SK-N-SH (cell line): ENCODE data around the gene ILF3. TPM values are rescaled to one million over a fixed set of nuclear protein-coding genes. Genes with fewer than 3 reads are reported as not detected.

ENCODE experiments used
- CTCF ChIA-PET: fragments of 300-600, 350-600 bp; formaldehyde crosslinking; extraction: SDS; loops from one replicate; lab custom pipeline; 2021; lab: Yijun Ruan, JAX
- POLR2A ChIA-PET: fragments of 350-600 bp; sonication (Branson Sonifier 250); formaldehyde crosslinking; extraction: SDS; loops from one replicate; lab custom pipeline; 2020; ENCODE audit warnings: antibody characterized with exemption, inconsistent platforms; lab: Yijun Ruan, JAX
- DNase-seq: peaks from one replicate; pipeline ENCODE4 v3.0.0; 2012
- H2AFZ ChIP-seq: fragments of 200-600 bp; sonication (generic); 2 replicates; pipeline ENCODE4 v1.8.1; 2016; ENCODE audit warnings: antibody characterized with exemption, mild to moderate bottlenecking, low read depth
- H3F3A ChIP-seq: fragments of 200-600 bp; sonication (generic); replicated peaks from 2 replicates; pipeline ENCODE3; 2016; ENCODE audit warnings: antibody characterized with exemption, mild to moderate bottlenecking; ENCODE audit not compliant: insufficient read depth
- H3K27ac ChIP-seq, 2 experiments: fragments of 200-500 bp in 1 of 2; fragments of 200-600 bp in 1 of 2; sonication (Bioruptor generic) in 1 of 2; sonication (generic), shearing (Covaris generic) in 1 of 2; 2 replicates each; pipeline versions ENCODE4 v1.5.1 to v1.6.1; 2014 to 2016; ENCODE audit warnings: low read depth in 2 of 2, inconsistent platforms in 1 of 2, low read length in 1 of 2, mild to moderate bottlenecking in 1 of 2, mixed read lengths in 1 of 2
- H3K27me3 ChIP-seq: fragments of 200-600 bp; sonication (generic), shearing (Covaris generic); 2 replicates; pipeline ENCODE4 v1.6.1; 2016; ENCODE audit warnings: mixed run types; ENCODE audit not compliant: insufficient read depth
- H3K36me3 ChIP-seq, 2 experiments: fragments of 200-500 bp in 1 of 2; fragments of 200-600 bp in 1 of 2; sonication (Bioruptor generic) in 1 of 2; sonication (generic) in 1 of 2; replicated peaks in 1 of 2; 2 replicates each; pipeline versions ENCODE3 to v1.5.1; 2014 to 2016; ENCODE audit warnings: low read length in 1 of 2, mild to moderate bottlenecking in 1 of 2; ENCODE audit not compliant: insufficient read depth in 2 of 2, control insufficient read depth in 1 of 2
- H3K4me1 ChIP-seq, 2 experiments: fragments of 200-500 bp in 1 of 2; fragments of 200-600 bp in 1 of 2; sonication (Bioruptor generic) in 1 of 2; sonication (generic), shearing (Covaris generic) in 1 of 2; 2 replicates each; pipeline versions ENCODE4 v1.5.1 to v1.6.1; 2014 to 2016; ENCODE audit warnings: low read depth in 1 of 2, low read length in 1 of 2, mixed run types in 1 of 2; ENCODE audit not compliant: insufficient read depth in 2 of 2, control insufficient read depth in 1 of 2
- H3K4me2 ChIP-seq: fragments of 200-600 bp; sonication (generic), shearing (Covaris generic); 2 replicates; pipeline ENCODE4 v1.6.1; 2017; ENCODE audit warnings: mixed run types
- H3K4me3 ChIP-seq, 2 experiments: fragments of 200-500 bp in 1 of 2; fragments of 200-600 bp in 1 of 2; sonication (Bioruptor generic) in 1 of 2; sonication (generic), shearing (Covaris generic) in 1 of 2; 2 replicates each; pipeline versions ENCODE4 v1.5.1 to v1.8.1; 2014 to 2016; ENCODE audit warnings: low read depth in 2 of 2, inconsistent platforms in 1 of 2, low read length in 1 of 2, mild to moderate bottlenecking in 1 of 2, mixed read lengths in 1 of 2, moderate library complexity in 1 of 2
- H3K79me2 ChIP-seq: fragments of 200-600 bp; sonication (generic); 2 replicates; pipeline ENCODE4 v1.8.1; 2017; ENCODE audit warnings: mild to moderate bottlenecking; ENCODE audit not compliant: insufficient read depth
- H3K9ac ChIP-seq: fragments of 200-600 bp; sonication (generic); 2 replicates; pipeline ENCODE4 v1.6.1; 2017; ENCODE audit warnings: mixed run types
- H3K9me2 ChIP-seq: fragments of 200-600 bp; sonication (generic); 2 replicates; pipeline ENCODE4 v1.6.1; 2017; ENCODE audit warnings: mixed run types
- H3K9me3 ChIP-seq: fragments of 200-600 bp; sonication (generic); 2 replicates; pipeline ENCODE4 v1.6.1; 2017; ENCODE audit warnings: mixed run types, mild to moderate bottlenecking, moderate library complexity
- H4K20me1 ChIP-seq: fragments of 200-600 bp; sonication (generic); 2 replicates; pipeline ENCODE4 v1.6.1; 2017; ENCODE audit warnings: mild to moderate bottlenecking, mixed run types; ENCODE audit not compliant: insufficient read depth
- CTCF ChIP-seq: fragments of 200-600 bp; sonication (generic); IDR thresholded peaks from 2 replicates; pipeline ENCODE4 v1.6.1; 2017; ENCODE audit warnings: antibody characterized with exemption, mild to moderate bottlenecking, moderate library complexity
- FOSL2 ChIP-seq: IDR thresholded peaks from 2 replicates; pipeline ENCODE4 v1.4.0; 2012; ENCODE audit warnings: low read depth, mild to moderate bottlenecking, moderate library complexity, borderline replicate concordance
- IRF3 ChIP-seq: fragments of 150-350 bp; IDR thresholded peaks from 2 replicates; pipeline ENCODE4 v1.6.1; 2016; ENCODE audit warnings: mild to moderate bottlenecking, low read depth, low read length
- JUND ChIP-seq: IDR thresholded peaks from 2 replicates; pipeline ENCODE4 v1.4.0; 2012
- MEF2A ChIP-seq: IDR thresholded peaks from 2 replicates; pipeline ENCODE4 v1.4.0; 2012; ENCODE audit warnings: low read depth, borderline replicate concordance
- MXI1 ChIP-seq: IDR thresholded peaks from 2 replicates; pipeline ENCODE4 v1.6.1; 2012; ENCODE audit warnings: mild to moderate bottlenecking, low read depth, low read length, improper control_type of control experiment
- REST ChIP-seq: IDR thresholded peaks from 2 replicates; pipeline ENCODE4 v1.6.1; 2012; ENCODE audit warnings: mild to moderate bottlenecking, low read depth, low read length, moderate library complexity
- RXRA ChIP-seq: IDR thresholded peaks from 2 replicates; pipeline ENCODE4 v1.4.0; 2012; ENCODE audit warnings: low read depth, mild to moderate bottlenecking, borderline replicate concordance
- SMC3 ChIP-seq: IDR thresholded peaks from 2 replicates; pipeline ENCODE4 v1.6.1; 2012; ENCODE audit warnings: low read depth, low read length, improper control_type of control experiment
- WGBS: methylation state at CpG from one replicate; pipeline ENCODE4 v1.1.6; 2017; ENCODE audit warnings: low lambda C conversion rate; 5-methylcytosine and 5-hydroxymethylcytosine counted together
- polyA plus RNA-seq, 3 experiments: library from polyadenylated mRNA; depleted of rRNA; stranded (reverse); fragments of >200 nt; gene quantifications; 2 replicates each; pipeline ENCODE4 v1.2.3, GENCODE V29; 2012

Gene ILF3
- polyA plus RNA-seq, 1 of the 3 experiments (the other 2 are of a cell fraction) = 229 TPM

- no peak for TF ChIP-seq REST
- no peak for TF ChIP-seq IRF3
- TF ChIP-seq RXRA = no peak
- TF ChIP-seq JUND = no peak
- no peak for TF ChIP-seq SMC3
- TF ChIP-seq, all 33 proteins: peak for 0
These were observed 6.2 kb downstream of the ILF3 start (continued) for GRCh38 chr19:10660346-10660745.

GRCh38 chr19:10661946-10662345, 7.8 kb downstream of the ILF3 start:
- CTCF ChIA-PET = interaction anchor here (0.6 to 2.0 kb wide), 8 partner anchors 9 to 151 kb away, joined by 3 to 8 read pairs (median 4); partner anchors contain the start of gene DNM2
- Histone ChIP-seq H3F3A (peaks cover 12% of the 10 kb centered on the region), H3K9me2 (no peaks in the 10 kb centered on the region), H4K20me1 (peaks cover 100% of the 10 kb centered on the region), H3K4me2 (no peak overlapping the region), H3K79me2 (peaks cover 100% of the 10 kb centered on the region), H3K27me3 (no peaks in the 10 kb centered on the region), H3K4me3 (no peak overlapping the region), H3K27ac (no peak overlapping the region), H3K4me1 (peaks cover 0 to 4% of the 10 kb centered on the region in 2 experiments; a peak in 1 of 4 replicates), H2AFZ (no peak overlapping the region), H3K9ac (no peak overlapping the region), H3K9me3 (no peaks in the 10 kb centered on the region), H3K36me3 (peaks cover 21 to 47% of the 10 kb centered on the region in 2 experiments)
- WGBS = 77% methylated on average over 1 of the region's 1 CpG
- TF ChIP-seq CTCF (no peak), MEF2A (no peak), SMC3 (no peak), RXRA (no peak), FOSL2 (no peak), MXI1 (no peak)
- no peak for DNase-seq
- POLR2A ChIA-PET = no interaction called here
